ENCODE measurements around the gene POLR1E. TPM values are rescaled to one million over a fixed set of nuclear protein-coding genes. Genes with fewer than 3 reads are reported as not detected.

The POLR1E gene
- total RNA-seq, 1 experiment from 2014 or later: 45.8 TPM

- no peak overlapping the region for H3K9ac ChIP-seq (ENCODE audit: extremely low read depth, insufficient read length, low read length)
- no peak overlapping the region for H3K18ac ChIP-seq (ENCODE audit: insufficient read length, low read depth, low read length)
- H2BK15ac ChIP-seq (ENCODE audit: low read depth, low read length): no peak overlapping the region
- H3K4me2 ChIP-seq (ENCODE audit: insufficient read depth, insufficient read length, low read length): no peak overlapping the region
- no peaks in the 10 kb centered on the region for H3K9me3 ChIP-seq (ENCODE audit: control insufficient read depth, low read depth, low read length)
- H3K56ac ChIP-seq (ENCODE audit: insufficient read length, low read depth, low read length): no peak overlapping the region
- H3K4me1 ChIP-seq (ENCODE audit: insufficient read depth, low read length): no peaks in the 10 kb centered on the region
- no peak overlapping the region for H3K4ac ChIP-seq (ENCODE audit: low read depth, low read length)
- TF ChIP-seq, protein P1, sequence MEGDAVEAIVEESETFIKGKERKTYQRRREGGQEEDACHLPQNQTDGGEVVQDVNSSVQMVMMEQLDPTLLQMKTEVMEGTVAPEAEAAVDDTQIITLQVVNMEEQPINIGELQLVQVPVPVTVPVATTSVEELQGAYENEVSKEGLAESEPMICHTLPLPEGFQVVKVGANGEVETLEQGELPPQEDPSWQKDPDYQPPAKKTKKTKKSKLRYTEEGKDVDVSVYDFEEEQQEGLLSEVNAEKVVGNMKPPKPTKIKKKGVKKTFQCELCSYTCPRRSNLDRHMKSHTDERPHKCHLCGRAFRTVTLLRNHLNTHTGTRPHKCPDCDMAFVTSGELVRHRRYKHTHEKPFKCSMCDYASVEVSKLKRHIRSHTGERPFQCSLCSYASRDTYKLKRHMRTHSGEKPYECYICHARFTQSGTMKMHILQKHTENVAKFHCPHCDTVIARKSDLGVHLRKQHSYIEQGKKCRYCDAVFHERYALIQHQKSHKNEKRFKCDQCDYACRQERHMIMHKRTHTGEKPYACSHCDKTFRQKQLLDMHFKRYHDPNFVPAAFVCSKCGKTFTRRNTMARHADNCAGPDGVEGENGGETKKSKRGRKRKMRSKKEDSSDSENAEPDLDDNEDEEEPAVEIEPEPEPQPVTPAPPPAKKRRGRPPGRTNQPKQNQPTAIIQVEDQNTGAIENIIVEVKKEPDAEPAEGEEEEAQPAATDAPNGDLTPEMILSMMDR (conservative IDR thresholded peaks at IDR 0.05): no peak
- no peak for DNase-seq
- H2AFZ ChIP-seq (ENCODE audit: low read length): no peak overlapping the region
- no peak overlapping the region for H2BK12ac ChIP-seq (ENCODE audit: insufficient read length, low read depth, low read length)
- no peak overlapping the region for H3T11ph ChIP-seq (ENCODE audit: low read length)
- H4K8ac ChIP-seq (replicated peaks; ENCODE audit: insufficient read length, low read depth, low read length): no peak overlapping the region
- H3K4me3 Mint-ChIP-seq: no peak overlapping the region
- peaks cover 8 to 23% of the 10 kb centered on the region in 2 experiments for H3K4me1 Mint-ChIP-seq
- no peaks in the 10 kb centered on the region for H4K20me1 ChIP-seq (ENCODE audit: control insufficient read depth, insufficient read depth, insufficient read length)
- no peak overlapping the region for H3K23ac ChIP-seq (ENCODE audit: insufficient read length, low read depth, low read length)
- H2BK20ac ChIP-seq (ENCODE audit: low read depth, low read length, poor library complexity, severe bottlenecking): no peak overlapping the region
- no peaks in the 10 kb centered on the region for H3K23me2 ChIP-seq (ENCODE audit: insufficient read length, low read depth, low read length, poor library complexity, severe bottlenecking)
- H3K27me3 ChIP-seq (ENCODE audit: insufficient read depth, low read length): no peaks in the 10 kb centered on the region
- H3K9me3 Mint-ChIP-seq: no peaks in the 10 kb centered on the region
- no peak overlapping the region for H2BK120ac ChIP-seq (ENCODE audit: low read depth, low read length, poor library complexity, severe bottlenecking)
- peaks cover 18% of the 10 kb centered on the region for H3K79me1 ChIP-seq (ENCODE audit: insufficient read depth, low read depth, low read length, poor library complexity, severe bottlenecking)
- H3K14ac ChIP-seq (ENCODE audit: insufficient read depth, low read length): no peak overlapping the region
- H3K27me3 Mint-ChIP-seq (ENCODE audit: low read depth): no peaks in the 10 kb centered on the region; the same call in 1 of the 2 replicates
- H4K91ac ChIP-seq (ENCODE audit: insufficient read length, low read depth, low read length): no peak overlapping the region
- no peak overlapping the region for H2AK5ac ChIP-seq (ENCODE audit: insufficient read length, low read length)
- H3K79me2 ChIP-seq (ENCODE audit: insufficient read depth, low read length): peaks cover 2% of the 10 kb centered on the region
- H3K27ac Mint-ChIP-seq: peak overlapping the region in 2 of 3 experiments; percentile 12 to 17; a peak in 1 of 7 replicates
- peaks cover 12 to 31% (median 22%) of the 10 kb centered on the region in 3 experiments; a peak in 6 of 7 replicates for H3K36me3 Mint-ChIP-seq (ENCODE audit: insufficient read depth in 1 of 3, low read depth in 3 of 3)
- H2BK5ac ChIP-seq (ENCODE audit: insufficient read length, low read length): no peak overlapping the region
- no peak overlapping the region for H4K5ac ChIP-seq (ENCODE audit: insufficient read length, low read depth, low read length)
- no peak overlapping the region for H3K27ac ChIP-seq (ENCODE audit: insufficient read length, low read depth, low read length)
Observed at GRCh38 chr9:37447111-37447510, 38.6 kb upstream of the POLR1E start.
